Right kidney (tissue), 1 donor: Measurements from ENCODE around the gene MAPKAP1.

ENCODE experiments used
- DNase-seq: peaks from one replicate; pipeline ENCODE4 v3.0.0-alpha.2; 2016

MAPKAP1 gene

DNA sequence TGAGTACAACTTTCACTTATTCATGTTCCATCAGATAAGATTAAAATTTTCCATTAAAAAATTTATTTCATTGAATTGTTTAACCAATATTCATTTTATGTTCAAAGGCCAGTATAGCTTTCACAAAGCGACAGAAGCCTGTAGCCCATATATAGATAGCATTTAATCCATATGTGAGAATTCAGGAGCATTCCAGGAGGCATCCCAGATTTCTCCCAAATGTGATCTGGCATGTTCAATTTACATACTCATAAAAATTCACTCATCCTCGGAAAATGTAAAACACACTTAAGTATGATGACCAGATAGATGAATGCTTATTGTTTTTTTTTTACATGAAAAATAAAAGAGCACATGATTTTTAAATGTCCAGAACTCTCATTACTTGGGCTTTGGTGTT, 141.9 kb downstream of the MAPKAP1 start:
- DNase-seq, result no peak

DNA sequence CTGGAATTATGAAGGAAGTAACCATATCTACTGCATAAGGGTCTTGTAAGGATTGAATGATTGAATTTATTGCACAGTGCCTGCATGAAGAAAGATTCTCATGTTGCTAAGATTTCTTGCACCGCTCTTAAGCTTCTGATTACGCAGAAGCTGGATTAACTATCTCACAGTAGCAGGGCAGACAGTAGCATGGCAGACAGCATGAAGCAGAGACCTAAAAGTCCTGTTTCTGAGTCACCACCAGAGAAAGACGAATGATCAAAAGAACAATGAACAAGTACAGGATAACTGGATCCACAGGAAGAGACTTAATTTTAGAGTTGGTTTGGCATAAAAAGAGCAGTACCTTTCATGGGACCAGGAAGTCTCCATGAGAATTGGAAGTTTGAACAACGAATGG, 142.4 kb downstream of the MAPKAP1 start:
- no peak for DNase-seq

DNA sequence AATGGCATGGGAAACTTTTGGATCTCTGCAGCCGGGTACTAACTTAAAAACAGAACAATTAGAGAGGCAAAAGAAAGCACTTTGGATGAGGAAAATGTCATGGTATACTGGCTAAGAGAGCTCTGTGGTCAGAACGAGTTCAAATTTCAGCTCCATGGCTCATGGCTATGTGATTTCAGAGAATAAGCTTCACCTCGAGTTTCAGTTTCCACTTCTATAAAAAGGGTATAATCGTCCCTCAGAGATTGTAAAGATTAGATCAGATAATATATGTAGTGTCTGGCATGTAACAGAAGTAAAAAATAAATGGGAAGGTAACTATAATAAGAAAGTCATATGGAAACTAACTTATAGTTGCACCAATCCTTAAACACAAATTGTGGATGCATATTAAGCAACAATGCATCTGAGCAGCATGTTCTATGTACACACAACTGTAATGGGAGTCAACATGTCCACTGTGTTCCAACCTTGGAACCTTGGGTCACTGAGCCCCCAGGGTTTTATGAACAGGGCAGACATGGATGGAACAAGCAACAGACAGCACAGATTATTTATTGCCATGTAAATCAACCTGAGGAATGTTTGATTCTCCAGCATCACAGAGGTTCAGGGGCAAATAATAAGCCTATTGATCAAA, 145.4 kb downstream of the MAPKAP1 start:
- DNase-seq, result no peak

DNA sequence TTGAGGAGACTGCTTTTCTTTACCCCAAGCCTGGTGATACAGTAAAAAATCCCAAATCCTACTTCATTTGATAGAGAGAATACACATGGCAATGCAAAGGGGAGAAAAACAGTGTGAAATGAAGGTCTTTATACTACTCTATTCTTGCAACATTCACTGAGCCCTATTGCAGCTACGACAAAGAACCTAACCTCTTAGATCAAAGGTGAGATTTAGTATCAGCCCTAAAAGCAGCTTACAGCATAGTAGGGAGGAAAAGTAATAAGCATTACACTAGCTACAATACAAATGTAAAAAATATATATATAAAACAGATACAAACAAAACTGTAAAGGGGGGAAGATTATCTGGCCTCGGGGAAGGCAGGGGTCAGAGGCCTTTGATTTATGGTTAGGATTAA, 147.1 kb downstream of the MAPKAP1 start:
- no peak for DNase-seq

DNA sequence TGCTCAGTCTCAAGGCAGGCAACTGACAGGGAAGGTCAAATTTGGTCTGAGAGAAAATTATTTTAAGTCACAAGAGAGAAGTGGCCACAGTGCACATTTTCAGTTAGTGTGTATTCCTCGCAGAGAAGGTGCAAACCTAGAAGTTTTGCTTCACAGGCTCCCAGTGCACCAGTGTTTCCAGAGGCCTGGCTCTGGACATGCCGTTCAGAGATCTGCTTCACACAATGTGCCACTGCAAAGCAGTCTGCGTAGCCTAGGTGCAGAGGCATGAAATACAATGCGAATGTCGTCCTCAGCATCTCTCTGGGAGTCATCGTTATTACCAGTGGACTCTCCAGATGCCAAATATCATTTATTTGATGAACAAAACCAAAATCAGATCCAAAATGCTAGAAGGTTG, 147.8 kb downstream of the MAPKAP1 start:
- DNase-seq, result no peak

DNA sequence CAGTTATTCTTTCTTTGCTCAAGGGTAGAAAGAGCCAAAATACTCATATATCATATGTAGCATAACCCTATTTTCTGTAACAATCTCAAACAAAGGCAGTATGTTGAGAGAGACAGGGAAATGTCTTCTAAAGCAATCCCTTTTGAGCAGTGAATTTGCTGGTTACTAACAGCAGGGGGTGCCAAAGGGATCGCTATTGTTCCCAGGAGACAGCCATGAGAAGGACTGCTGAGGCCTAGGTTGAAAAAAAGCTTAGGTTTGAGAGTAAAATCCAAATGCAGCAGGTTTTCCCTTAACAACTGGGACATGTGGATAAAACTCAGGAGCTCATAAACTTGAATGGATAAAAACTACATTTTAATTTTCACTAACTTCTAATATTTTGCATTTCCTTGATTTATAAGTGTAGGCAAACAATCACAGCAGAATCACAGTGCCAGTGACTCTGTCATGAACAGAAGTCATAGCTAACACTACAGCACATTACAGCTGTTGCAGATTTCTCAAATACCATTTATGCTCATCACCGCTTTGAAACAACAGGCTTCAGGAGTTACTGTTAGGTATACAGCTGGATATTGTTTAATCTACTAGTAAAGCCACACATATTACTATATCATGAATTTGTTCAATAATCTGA, 148.4 kb downstream of the MAPKAP1 start:
- DNase-seq, result peak; percentile 40

DNA sequence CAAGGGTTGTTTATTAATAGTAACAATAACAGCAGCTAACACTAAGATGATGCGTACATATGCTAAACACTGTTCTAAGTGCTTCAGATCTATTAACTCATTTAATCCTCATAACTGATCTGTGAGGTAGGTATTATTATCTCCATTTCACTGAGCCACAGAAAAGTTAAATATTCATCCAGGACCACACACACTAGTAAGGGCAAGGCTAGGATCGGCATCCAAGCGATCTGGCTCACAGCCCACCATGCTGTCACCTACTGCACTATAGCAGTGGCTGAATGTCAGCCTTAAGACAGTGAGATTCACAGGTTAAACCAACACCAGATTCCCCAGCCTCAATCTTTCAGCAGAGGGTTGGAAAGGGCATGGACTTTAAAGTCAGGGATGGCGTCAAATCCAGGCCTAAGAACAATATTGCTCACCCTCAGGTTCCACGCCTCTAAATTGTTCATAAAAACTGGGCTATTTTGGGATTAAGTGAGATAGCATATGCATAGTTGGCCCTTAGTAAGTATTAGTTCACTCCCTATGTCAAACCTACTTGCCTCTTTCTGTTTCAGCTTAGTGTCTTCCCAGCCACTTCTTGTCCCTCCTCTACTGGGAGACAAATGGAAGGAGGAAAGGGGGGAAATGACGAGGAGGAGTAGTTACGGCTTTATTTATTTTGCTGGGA, 150.8 kb downstream of the MAPKAP1 start:
- DNase-seq, result no peak

DNA sequence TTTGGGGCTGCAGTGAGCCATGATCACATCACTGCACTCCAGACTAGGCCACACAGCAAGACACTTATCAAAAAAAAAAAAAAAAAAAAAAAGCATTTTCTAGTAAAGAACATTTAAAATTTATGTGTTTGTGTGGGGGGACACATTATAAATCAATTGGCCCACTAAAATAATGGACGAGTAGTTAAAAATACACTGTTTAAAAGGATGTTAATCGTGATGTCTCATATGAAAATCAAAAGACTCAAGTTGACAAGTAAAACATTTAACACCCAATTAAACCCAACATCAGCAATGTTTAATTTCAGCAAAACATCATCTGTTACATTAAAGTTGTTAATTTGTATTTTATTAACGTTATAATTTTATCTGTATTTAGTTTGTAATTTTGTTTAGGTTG, 152.3 kb downstream of the MAPKAP1 start:
- no peak for DNase-seq

DNA sequence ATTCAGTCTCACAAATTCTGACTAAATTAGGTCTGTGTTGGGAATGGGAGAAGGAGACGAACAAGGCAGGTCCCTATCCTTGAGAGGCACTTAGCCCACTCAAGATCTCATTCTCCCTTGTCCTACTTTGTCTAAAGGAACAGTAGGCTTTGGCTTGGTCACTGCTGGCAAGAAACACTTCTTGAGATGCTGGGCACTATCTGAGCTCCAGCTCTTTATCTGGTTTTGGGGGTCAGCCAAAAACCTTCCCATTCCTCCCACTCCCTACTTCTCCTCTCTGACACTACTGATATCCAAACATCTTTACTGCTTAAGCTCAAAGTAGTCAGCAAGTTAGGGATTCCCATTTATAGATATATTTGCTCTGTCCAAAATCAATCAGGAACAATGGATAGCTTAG, 155.2 kb downstream of the MAPKAP1 start:
- no peak for DNase-seq

DNA sequence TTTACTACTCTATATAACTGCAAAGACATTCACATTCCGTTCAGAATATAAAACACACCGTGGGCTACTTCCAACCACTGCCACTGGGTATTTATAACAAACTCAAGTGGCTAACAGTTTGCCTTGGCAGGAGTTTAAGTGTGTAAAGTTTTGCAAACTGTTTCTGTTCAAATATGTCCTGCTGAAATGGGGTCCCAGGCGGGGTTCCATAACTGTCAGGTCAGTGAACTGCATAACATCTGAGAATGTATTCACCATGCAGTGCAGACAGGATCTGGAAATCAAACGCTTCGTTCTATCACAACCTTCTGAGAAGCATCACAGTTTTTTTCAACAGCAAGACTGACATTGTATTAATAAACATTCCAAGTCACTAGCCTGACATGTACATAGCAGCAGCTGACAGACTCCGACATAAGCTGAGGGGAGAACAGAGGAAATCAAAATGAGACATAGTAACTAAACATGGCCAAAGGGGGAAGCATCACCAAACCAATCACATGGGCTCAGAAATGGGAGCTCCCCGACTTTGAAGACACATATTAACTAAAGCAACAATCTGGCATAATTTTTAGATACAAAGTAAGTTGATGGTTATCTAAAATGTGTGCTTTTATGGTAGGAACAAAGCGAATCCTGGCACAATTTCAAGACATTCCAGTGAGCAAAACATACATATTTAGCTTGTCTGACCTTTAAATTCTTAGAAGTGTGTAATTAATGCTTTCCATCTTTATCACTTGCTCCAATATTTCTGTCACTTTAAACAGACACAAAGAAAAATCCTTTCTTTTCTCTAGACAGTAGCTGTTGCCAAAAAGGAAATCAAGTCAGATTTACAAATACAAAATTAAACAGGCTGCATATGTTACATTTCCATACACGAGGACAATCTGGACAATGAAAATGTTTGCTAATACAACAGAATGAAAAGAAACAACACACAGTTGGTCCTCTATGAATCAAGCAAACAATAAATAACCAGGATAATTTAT, 156.8 kb downstream of the MAPKAP1 start:
- DNase-seq, result no peak

DNA sequence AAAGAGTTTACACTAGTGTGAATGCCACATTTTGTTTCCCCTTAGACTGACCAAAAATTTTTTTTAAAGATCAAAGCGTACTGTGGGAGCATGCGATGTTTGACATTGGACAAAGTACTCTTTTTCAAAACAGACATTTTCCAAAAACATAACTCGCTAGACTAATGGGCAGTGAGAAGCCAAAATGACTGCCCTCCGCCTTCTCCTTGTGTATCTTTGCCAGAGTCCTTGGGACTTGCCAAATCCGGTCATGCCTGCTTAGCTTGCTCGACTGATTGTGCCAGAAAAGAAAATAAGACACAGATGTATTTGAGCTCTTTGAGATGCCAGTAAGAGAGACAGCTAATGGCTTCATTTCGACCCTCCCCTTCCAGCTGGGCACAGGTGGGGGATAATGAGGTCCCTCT, 157.5 kb downstream of the MAPKAP1 start:
- no peak for DNase-seq

DNA sequence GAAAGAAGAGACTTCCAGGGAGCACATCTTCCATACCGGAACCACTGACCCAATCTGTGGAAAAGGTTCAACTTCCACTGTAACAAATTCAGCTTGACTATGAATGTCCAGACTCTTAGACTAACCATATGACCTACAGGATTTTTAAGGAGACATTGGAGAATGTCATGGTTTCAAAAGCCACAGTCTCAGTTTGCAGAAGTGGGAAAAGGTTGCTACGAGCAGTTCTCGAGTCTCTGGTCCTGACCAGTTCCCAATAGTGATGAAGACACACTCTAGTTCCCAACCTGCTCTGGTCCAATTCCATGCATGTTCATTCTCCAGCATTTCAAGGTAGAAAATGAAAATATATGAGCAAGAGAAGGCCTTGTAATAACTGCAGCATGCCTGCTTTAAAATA, 158.0 kb downstream of the MAPKAP1 start:
- no peak for DNase-seq

DNA sequence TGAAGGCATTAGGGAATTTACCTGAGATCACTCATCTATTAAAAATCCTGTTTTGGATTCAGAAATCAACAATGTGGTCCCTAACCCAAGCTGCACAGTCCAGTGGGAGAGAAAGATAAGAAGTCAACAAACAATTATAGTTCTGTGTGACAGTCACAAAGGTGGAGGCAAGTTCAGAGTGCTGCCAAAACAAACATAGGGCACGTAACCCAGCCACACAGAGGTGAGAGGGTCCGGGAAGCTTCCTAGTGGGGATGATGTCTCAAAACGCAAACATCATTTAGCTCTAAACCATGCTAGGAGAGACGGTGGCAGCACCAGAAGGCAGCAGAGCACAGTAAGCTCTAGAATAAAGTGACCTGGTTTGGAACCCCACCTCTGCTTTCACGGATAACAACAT, 158.9 kb downstream of the MAPKAP1 start:
- no peak for DNase-seq

DNA sequence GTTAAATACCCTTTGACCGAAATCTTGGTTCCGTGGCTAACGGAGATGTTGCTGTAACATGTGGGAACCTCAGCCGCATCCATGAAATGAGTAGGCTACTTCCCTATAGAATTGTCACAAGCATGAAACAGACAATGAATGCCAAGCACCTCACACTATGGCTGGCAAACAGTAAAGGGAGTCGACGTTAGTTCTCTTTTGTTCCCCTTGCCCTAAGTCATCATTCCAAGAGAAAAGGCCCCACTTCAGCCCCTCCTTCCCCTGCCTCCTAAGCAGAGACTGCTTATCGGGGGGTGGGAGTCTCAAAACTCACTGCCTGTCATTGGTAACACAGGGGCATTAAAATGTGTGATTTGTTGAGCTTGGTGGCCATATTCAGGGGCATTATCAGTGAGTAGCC, 159.6 kb downstream of the MAPKAP1 start:
- DNase-seq, result no peak

DNA sequence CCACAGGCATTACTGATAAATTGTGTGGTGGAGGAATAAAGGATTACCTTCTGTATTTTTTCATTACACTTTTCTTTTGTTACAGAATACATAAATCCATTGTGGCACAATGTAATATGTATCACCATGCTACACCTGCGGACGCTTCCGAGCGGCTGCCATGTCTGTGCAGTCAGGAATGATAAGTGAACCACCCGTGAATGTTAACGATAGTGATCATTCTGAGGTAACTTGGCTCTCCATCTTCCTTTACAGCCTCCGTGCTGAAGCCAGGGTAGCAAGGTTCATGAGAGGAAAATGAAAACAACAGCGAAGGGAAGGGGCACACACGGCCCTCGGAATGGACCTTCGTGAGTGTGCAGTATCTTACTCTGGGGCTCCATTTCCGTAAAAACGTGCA, 161.2 kb downstream of the MAPKAP1 start:
- DNase-seq, result no peak

DNA sequence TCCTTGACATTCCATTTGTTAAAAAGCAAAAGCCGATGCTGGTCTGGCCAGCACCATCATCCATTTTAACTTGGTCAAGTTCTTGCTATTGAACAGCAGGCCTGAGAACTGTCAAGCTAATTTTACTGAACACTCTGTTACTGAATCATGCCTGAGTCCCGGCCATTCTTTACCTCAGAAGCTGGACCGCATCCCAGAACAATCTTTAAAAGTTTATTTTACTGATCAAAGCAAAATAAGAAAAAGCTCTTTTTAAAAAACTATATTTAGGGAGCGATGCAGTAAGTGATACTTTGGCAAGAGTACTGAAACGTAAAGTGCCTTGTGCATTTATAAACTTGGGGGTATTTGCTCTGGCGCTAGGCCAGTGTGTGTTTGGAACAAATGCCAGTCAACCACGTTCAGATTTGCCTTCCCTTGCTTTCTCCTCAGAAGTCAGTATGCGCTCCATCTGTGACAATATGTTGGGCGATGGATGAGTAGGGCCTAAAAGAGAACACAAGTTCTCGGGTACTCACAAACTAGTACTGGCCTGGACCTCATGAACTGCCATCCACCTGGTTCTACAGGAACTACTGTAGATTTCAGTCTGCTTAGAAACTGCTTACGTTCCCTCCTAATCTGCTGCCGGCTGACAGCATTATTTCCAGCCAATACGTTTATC, 161.9 kb downstream of the MAPKAP1 start:
- no peak for DNase-seq

DNA sequence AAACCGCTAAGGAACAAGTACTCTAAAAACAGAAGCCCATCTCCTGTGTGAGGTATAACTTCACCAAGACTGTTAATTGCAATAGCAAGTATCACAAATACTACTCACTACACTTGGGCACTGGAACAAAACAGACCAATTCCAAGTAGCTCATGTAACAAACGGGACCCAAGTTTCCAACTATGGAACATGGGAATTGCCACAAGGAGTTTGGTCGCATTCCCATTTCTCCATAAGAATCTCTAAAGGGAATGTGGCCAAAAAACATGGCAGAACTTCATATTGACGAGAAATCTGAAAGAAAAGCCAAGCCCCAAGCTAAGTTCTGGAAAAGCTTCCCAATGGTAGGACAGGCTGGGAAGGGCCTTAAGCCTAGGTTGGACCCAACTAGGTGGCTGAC, 162.5 kb downstream of the MAPKAP1 start:
- DNase-seq, result no peak

DNA sequence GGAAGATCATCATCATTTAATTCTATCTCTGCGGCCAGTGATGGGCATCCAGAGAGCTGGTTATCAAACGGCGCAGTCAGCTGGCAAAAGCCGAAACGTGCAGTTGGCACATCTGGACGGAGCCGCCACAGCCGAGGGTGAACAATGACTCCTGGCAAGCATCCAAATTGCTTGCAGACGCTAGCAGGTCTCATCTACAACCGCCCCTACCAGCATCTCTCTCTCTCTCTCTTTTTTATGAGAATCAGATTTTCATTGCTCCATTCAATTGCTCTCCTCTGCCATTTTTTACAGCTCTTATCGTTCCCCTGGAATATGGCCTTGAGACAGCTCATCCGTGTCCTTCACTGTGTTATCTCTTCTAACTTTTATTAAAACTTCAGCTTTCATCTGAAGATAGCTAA, 165.2 kb downstream of the MAPKAP1 start:
- no peak for DNase-seq

DNA sequence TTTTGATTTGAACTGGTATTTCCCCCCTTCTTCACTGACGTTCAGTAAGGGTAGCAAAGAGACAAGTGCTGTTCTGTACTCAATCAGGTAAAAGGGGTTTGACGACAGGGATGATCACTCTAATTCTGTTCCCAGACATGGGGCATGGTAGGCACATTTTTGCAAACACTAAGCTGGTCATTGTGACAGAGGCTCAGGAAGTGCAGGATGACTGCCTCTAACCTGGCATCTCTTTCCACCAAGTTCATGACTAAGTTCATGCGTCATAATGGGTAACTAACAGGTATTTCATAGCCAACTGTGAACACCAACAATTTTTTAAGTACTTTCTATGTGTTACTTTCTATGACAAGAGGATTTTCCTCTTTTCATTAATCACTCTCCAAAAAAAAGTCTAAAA, 166.5 kb downstream of the MAPKAP1 start:
- no peak for DNase-seq

DNA sequence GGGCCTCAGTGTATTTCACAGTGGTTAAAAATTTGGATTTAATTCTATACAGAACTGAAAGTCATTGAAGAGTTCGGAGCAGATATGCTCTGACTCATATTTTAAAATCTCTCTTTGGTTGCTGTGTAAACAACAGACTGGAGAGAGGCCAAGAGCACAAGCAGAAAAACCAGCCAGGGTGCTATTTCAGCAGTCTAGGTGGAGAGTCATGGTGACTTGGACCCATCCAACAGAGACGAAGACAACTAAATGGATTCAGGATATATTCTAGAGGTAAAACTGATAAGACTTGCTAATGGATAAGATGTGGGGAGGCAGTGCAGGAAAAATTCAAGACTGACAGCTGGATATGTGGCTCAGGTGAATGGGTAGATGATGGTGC, 168.9 kb downstream of the MAPKAP1 start:
- no peak for DNase-seq

DNA sequence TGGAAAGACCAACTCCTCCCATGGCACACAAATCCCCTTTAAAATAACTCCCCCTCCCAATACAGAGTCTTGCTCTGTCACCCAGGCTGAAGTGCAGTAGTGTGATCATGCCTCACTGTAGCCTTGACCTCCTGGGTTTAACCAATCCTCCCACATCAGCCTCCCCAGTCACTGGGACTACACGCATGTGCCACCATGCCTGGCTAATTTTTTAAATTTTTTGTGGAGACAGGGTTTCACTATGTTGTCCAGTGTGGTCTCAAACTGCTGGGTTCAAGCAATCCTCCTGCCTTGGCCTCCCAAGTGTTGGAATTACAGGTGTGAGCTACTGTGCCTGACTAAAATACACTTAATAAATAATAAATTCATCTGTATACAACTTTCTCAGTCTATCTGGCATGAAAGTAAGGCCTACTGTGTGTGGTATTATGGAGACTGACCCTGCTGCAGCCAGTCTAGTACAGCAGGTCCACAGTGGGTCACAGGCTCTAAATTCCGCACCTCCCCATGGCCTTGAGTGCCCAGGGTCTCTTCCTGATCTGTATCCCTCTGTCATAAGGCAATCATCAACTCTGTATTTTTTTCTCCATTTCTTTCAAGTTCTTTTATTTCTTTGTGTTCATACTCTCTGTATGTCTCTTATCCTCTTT, 169.4 kb downstream of the MAPKAP1 start:
- no peak for DNase-seq

DNA sequence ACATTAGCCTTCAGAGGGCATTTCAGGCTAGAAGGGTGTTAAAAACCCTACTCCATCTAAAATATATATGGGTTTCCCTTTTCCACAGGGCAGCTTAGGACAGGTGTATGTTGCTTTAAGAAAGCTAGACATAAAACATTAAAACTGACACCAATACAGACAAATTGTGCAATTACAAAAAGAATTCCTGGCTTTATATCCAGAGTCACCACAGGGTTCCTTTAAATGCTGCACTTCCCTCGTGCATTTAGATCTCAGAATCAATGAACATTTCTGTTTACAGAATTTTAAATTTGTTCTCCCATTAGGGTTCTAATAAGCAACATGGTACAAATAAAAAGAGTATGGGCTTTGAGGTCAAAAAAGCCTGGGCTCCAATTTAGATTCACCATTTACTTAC, 170.2 kb downstream of the MAPKAP1 start:
- DNase-seq, result no peak
